Fibroblast of lung (primary cell): Measurements from ENCODE around the gene PCTP. TPM values are rescaled to one million over a fixed set of nuclear protein-coding genes. Genes with fewer than 3 reads are reported as not detected.
A peak's percentile ranks its signal among the peaks of the same experiment; 100 is the strongest.

Source experiments
- DNase-seq, 2 donors: peaks; one replicate each; pipeline versions ENCODE4 v3.0.0 to v3.0.0-alpha.2; 2010; ENCODE audit warnings: low read depth in 2 of 2
- H2AFZ ChIP-seq: 2 replicates; pipeline ENCODE4 v1.5.1; 2012; ENCODE audit warnings: low read length, control low read depth, inconsistent platforms
- H3K27ac ChIP-seq: 2 replicates; pipeline ENCODE4 v1.5.1; 2011; ENCODE audit warnings: low read length, control low read depth; ENCODE audit not compliant: insufficient read depth
- H3K27me3 ChIP-seq: 2 replicates; pipeline ENCODE4 v1.5.1; 2011; ENCODE audit warnings: mild to moderate bottlenecking, low read length; ENCODE audit not compliant: control insufficient read depth, insufficient read depth
- H3K36me3 ChIP-seq: 2 replicates; pipeline ENCODE4 v1.5.1; 2011; ENCODE audit warnings: low read length; ENCODE audit not compliant: control insufficient read depth, insufficient read depth
- H3K4me1 ChIP-seq: 2 replicates; pipeline ENCODE4 v1.5.1; 2011; ENCODE audit warnings: low read length; ENCODE audit not compliant: control insufficient read depth, insufficient read depth; ENCODE audit errors: extremely low read depth
- H3K4me2 ChIP-seq: 2 replicates; pipeline ENCODE4 v1.5.1; 2011; ENCODE audit warnings: low read length, control low read depth; ENCODE audit not compliant: insufficient read depth; ENCODE audit errors: extremely low read depth
- H3K4me3 ChIP-seq, 4 experiments: fragments of 200-600 bp in 1 of 4; sonication (generic) in 1 of 4; replicated peaks in 1 of 4; 2 replicates each; pipeline ENCODE4 v1.5.1; 2011 to 2016; ENCODE audit warnings: low read length in 4 of 4, low read depth in 3 of 4, mild to moderate bottlenecking in 3 of 4, control low read depth in 2 of 4, inconsistent platforms in 1 of 4, mixed read lengths in 1 of 4; ENCODE audit not compliant: insufficient read depth in 1 of 4; ENCODE audit errors: control extremely low read depth in 1 of 4
- H3K79me2 ChIP-seq: 2 replicates; pipeline ENCODE4 v1.5.1; 2012; ENCODE audit warnings: mild to moderate bottlenecking, low read length, inconsistent platforms; ENCODE audit not compliant: control insufficient read depth, insufficient read depth
- H3K9ac ChIP-seq: 2 replicates; pipeline ENCODE4 v1.5.1; 2011; ENCODE audit warnings: mild to moderate bottlenecking, low read length, control low read depth; ENCODE audit not compliant: insufficient read depth
- H3K9me3 ChIP-seq: 2 replicates; pipeline ENCODE4 v1.5.1; 2012; ENCODE audit warnings: low read depth, low read length; ENCODE audit not compliant: control insufficient read depth, insufficient read depth
- H4K20me1 ChIP-seq: 2 replicates; pipeline ENCODE4 v1.5.1; 2011; ENCODE audit warnings: low read length; ENCODE audit not compliant: control insufficient read depth, insufficient read depth; ENCODE audit errors: extremely low read depth
- EZH2 ChIP-seq: IDR thresholded peaks from 2 replicates; pipeline ENCODE4 v1.5.1; 2012; ENCODE audit warnings: low read length, control low read depth, mild to moderate bottlenecking; ENCODE audit errors: missing control alignments
- polyA plus RNA-seq, 2 donors: library from polyadenylated mRNA; depleted of rRNA in 1 of 2; stranded (reverse) in 1 of 2; unstranded in 1 of 2; fragments of >200 nt; gene quantifications; 2 replicates each; pipeline ENCODE4 v1.2.1, GENCODE V29; 2011 to 2012; ENCODE audit warnings: missing spikeins in 1 of 2
- total RNA-seq: library from RNA; depleted of rRNA; stranded (reverse); fragments of >200 nt; gene quantifications from 2 replicates; pipeline ENCODE4 v1.2.1, GENCODE V29; 2014
- TF ChIP-seq, protein P1 (sequence below), 2 donors: IDR thresholded peaks in 1 of 2; conservative IDR thresholded peaks in 1 of 2; 1 replicate in 1 of 2; 2 replicates in 1 of 2; pipeline ENCODE4 v1.5.1; 2011 to 2012; ENCODE audit warnings: low read length in 2 of 2, control low read depth in 1 of 2, inconsistent platforms in 1 of 2, low read depth in 1 of 2, mild to moderate bottlenecking in 1 of 2

The PCTP gene
- total and polyA plus RNA-seq, 2 donors (not counting 1 experiment from before 2014, with no cell fraction given) = 20.4 to 20.6 TPM

- H3K36me3 ChIP-seq = no peaks in the 10 kb centered on the region
- no peak for DNase-seq
- no peaks in the 10 kb centered on the region for H4K20me1 ChIP-seq
- H3K9me3 ChIP-seq = no peaks in the 10 kb centered on the region
- no peaks in the 10 kb centered on the region for H3K4me1 ChIP-seq
- no peaks in the 10 kb centered on the region for H3K27me3 ChIP-seq
- TF ChIP-seq EZH2 = no peak
- TF ChIP-seq, protein P1, sequence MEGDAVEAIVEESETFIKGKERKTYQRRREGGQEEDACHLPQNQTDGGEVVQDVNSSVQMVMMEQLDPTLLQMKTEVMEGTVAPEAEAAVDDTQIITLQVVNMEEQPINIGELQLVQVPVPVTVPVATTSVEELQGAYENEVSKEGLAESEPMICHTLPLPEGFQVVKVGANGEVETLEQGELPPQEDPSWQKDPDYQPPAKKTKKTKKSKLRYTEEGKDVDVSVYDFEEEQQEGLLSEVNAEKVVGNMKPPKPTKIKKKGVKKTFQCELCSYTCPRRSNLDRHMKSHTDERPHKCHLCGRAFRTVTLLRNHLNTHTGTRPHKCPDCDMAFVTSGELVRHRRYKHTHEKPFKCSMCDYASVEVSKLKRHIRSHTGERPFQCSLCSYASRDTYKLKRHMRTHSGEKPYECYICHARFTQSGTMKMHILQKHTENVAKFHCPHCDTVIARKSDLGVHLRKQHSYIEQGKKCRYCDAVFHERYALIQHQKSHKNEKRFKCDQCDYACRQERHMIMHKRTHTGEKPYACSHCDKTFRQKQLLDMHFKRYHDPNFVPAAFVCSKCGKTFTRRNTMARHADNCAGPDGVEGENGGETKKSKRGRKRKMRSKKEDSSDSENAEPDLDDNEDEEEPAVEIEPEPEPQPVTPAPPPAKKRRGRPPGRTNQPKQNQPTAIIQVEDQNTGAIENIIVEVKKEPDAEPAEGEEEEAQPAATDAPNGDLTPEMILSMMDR (conservative IDR thresholded peaks at IDR 0.05 in 1 of 2, IDR thresholded peaks at IDR 0.05 in 1 of 2; ENCODE audit: low read depth in 1 of 2, low read length in 2 of 2) = no peak
- no peak overlapping the region for H3K27ac ChIP-seq
- peaks cover 7% of the 10 kb centered on the region for H3K79me2 ChIP-seq
- H2AFZ ChIP-seq = no peak overlapping the region
- H3K9ac ChIP-seq = no peak overlapping the region
- no peak overlapping the region for H3K4me2 ChIP-seq
- H3K4me3 ChIP-seq = no peak overlapping the region
Observed at GRCh38 chr17:55762086-55762858, 11.4 kb downstream of the PCTP start.

GRCh38 chr17:55763856-55764255 lies 13.0 kb downstream of the PCTP start:
- DNase-seq = peak in 1 of 2 donors; percentile 33
- H3K27ac ChIP-seq = no peak overlapping the region
- no peak for TF ChIP-seq EZH2
- TF ChIP-seq, protein P1 (conservative IDR thresholded peaks at IDR 0.05 in 1 of 2, IDR thresholded peaks at IDR 0.05 in 1 of 2; ENCODE audit: low read depth in 1 of 2, low read length in 2 of 2) = no peak
- no peak overlapping the region for H3K4me2 ChIP-seq
- H3K36me3 ChIP-seq = peaks cover 1% of the 10 kb centered on the region
- H3K9ac ChIP-seq = no peak overlapping the region
- no peaks in the 10 kb centered on the region for H3K27me3 ChIP-seq
- no peak overlapping the region for H2AFZ ChIP-seq
- H4K20me1 ChIP-seq = no peaks in the 10 kb centered on the region
- no peaks in the 10 kb centered on the region for H3K9me3 ChIP-seq
- no peaks in the 10 kb centered on the region for H3K4me1 ChIP-seq
- H3K4me3 ChIP-seq = no peak overlapping the region
- peaks cover 5% of the 10 kb centered on the region for H3K79me2 ChIP-seq

- H3K27ac ChIP-seq = no peak overlapping the region
- peaks cover 1% of the 10 kb centered on the region for H3K36me3 ChIP-seq
- H3K4me1 ChIP-seq = peaks cover 5% of the 10 kb centered on the region
- H3K9ac ChIP-seq = no peak overlapping the region
- H4K20me1 ChIP-seq = no peaks in the 10 kb centered on the region
- H2AFZ ChIP-seq = no peak overlapping the region
- no peak for DNase-seq
- H3K79me2 ChIP-seq = peaks cover 5% of the 10 kb centered on the region
- H3K9me3 ChIP-seq = no peaks in the 10 kb centered on the region
- H3K27me3 ChIP-seq = no peaks in the 10 kb centered on the region
- H3K4me2 ChIP-seq = no peak overlapping the region
- H3K4me3 ChIP-seq = no peak overlapping the region
- TF ChIP-seq EZH2 = no peak
- TF ChIP-seq, protein P1 (conservative IDR thresholded peaks at IDR 0.05 in 1 of 2, IDR thresholded peaks at IDR 0.05 in 1 of 2; ENCODE audit: low read depth in 1 of 2, low read length in 2 of 2) = no peak
Observed at GRCh38 chr17:55764610-55765009, 13.8 kb downstream of the PCTP start.
